GM18499 (cell line): ENCODE data around the gene UIMC1.
"Not testable (repeated sequence)": the region's sequence is repeated elsewhere in the genome, so short reads cannot be mapped to it uniquely, and the experiment has no call there.

Experiments
- ATAC-seq: cut with Tn5 transposase; IDR thresholded peaks from one replicate; pipeline ENCODE4 v1.9.1; 2021; ENCODE audit warnings: moderate number of reproducible peaks; ENCODE audit not compliant: insufficient read depth, unreplicated experiment

UIMC1 gene

DNA sequence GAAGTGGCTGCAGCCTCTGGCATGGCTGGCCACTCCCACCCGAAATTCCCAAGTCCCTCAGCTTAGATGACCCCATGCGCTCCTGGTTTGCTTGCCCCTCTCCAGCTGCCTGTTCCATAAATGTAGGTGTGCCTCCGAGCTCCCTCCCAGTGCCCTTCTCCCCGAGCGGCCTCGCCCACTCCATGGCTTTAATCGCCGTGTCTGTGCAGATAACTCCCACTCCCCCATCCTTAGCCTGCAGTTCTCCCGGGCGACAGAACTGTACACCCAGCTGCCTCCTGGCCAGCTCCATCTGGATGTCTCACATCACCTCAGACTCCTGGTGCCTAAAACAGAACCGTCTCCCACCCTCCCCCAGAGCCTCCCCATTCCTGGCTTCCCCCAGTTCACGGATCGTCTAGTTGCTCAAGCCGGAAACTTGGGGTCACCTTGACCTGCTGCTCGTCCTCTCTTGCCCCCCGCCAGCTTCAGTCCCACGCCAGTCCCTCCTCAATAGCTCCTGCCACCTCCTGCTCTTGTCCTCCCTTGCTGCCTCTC lies 131.5 kb downstream of the UIMC1 start:
- ATAC-seq, result no peak

DNA sequence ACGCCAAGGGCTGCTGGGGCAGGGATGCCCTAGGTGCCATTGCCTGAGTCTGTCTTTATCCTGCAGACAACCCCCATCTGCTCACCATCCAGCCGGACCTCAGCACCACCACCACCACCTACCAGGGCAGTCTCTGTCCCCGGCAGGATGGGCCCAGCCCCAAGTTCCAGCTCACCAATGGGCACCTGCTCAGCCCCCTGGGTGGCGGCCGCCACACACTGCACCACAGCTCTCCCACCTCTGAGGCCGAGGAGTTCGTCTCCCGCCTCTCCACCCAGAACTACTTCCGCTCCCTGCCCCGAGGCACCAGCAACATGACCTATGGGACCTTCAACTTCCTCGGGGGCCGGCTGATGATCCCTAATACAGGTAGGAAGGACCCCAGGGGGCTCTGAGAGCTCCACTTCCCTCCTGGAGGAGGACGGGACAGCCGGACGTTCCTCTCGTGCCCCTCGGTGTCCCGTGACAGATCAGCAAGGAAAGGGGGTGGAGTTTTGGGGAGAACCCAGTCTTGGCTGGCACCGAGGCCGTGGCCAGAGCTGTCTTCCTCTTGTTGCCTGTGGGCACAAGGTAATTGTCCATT lies 132.3 kb downstream of the UIMC1 start:
- no peak for ATAC-seq

DNA sequence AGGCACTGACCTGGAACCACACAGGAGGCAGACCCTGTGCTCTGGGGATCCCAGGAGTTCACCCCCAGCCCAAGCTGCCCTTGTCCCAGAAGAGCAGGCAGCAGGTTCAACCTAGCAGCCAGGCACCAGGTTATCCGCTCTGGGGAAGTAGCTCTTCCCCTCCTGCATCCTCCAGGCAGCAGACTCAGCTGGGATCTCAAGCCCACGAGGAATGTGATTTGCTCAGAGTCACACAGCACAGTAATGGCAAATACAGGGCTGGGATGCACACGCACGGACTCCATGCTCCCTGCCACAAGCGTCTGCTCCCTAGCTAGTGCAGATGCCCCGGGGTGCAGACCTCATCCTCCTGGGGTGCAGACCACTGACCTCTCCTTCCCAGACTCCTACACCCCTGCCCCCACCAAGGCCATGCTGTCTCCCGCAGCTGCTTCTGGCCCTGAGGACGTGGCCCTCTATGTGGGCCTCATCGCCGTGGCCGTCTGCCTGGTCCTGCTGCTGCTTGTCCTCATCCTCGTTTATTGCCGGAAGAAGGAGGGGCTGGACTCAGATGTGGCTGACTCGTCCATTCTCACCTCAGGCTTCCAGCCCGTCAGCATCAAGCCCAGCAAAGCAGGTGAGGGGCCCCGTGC lies 132.9 kb downstream of the UIMC1 start:
- no peak for ATAC-seq

DNA sequence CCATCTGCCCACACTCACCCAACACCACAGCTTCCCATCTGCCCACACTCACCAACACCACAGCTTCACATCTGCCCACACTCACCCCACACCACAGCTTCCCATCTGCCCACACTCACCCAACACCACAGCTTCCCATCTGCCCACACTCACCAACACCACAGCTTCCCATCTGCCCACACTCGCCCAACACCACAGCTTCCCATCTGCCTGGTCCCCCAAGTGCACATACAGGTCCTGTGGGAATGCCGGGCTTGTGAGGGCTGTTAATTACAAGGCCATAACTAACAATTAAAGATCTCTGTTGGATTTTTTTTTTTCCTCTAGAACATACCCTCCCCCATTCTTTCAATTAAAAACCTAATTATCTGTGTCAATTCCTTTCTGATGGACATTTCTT lies 133.6 kb downstream of the UIMC1 start:
- not testable (repeated sequence) for ATAC-seq

DNA sequence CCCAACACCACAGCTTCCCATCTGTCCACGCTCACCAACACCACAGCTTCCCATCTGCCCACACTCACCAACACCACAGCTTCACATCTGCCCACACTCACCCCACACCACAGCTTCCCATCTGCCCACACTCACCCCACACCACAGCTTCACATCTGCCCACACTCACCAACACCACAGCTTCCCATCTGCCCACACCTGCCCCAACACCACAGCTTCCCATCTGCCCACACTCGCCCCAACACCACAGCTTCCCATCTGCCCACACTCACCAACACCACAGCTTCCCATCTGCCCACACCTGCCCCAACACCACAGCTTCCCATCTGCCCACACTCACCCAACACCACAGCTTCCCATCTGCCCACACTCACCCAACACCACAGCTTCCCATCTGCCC lies 134.0 kb downstream of the UIMC1 start:
- ATAC-seq, result not testable (repeated sequence)

DNA sequence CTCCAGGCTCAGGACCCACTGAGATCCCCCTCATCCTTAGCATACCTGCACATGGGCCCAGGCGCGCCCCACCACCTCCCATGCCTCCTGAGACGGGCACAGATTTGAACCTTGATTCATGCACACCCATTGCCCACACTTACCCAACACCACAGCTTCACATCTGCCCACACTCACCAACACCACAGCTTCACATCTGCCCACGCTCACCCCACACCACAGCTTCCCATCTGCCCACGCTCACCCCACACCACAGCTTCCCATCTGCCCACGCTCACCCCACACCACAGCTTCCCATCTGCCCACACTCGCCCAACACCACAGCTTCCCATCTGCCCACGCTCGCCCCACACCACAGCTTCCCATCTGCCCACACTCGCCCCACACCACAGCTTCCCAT lies 135.9 kb downstream of the UIMC1 start:
- not testable (repeated sequence) for ATAC-seq

DNA sequence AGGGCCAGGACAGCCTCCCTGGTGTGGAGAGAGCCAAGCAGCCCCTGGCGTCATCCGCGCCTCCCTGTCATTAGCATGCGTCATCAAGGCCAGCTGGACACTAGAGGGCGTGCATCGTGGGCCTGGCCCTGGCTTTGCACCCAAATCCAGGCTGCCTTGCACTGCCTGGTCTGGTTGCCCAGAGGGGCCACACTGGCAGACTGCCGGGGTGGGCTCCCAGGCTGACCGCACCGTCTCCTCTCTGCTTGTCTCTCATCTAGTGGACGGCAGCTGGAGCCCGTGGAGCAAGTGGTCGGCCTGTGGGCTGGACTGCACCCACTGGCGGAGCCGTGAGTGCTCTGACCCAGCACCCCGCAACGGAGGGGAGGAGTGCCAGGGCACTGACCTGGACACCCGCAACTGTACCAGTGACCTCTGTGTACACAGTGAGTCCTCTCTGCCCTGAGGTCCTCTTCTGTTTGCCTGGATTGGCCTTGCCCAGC lies 136.4 kb downstream of the UIMC1 start:
- ATAC-seq, result no peak

DNA sequence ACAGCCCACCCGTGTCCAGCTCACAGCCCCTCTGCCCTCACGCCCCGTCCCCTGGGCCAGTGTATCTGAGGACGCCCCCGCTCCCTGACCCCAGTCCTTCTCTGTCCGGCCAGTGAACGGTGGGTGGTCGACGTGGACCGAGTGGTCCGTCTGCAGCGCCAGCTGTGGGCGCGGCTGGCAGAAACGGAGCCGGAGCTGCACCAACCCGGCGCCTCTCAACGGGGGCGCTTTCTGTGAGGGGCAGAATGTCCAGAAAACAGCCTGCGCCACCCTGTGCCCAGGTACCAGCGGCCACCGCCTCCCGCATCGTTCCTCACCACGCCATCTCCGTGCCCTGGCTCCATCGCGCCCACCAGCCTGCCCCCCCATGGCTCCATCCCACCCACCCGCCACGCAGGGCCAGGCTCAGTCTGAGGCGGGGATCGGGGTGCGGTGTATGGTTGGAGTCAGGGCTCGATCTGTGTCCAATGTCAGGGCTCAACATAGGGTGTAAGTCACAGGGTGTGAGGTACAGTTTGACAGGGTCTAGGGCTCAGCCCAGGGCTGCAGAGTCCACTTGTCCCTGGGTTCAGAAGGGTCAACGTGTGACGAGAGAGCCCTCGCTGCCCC lies 137.0 kb downstream of the UIMC1 start:
- ATAC-seq, result no peak

DNA sequence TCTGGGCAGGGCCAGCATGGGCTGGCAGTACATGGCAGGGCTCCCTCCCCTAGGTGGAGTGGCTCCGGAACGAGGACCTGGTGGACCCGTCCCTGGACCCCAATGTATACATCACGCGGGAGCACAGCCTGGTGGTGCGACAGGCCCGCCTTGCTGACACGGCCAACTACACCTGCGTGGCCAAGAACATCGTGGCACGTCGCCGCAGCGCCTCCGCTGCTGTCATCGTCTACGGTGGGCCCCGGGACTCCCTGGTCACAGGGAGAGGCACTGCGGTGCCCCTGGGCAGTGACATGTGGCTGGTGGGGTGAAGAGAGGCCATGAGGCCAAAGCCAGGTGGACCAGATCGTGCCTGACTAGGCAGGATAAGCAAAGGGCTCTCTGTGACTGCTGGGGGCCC lies 137.8 kb downstream of the UIMC1 start:
- ATAC-seq, result no peak

DNA sequence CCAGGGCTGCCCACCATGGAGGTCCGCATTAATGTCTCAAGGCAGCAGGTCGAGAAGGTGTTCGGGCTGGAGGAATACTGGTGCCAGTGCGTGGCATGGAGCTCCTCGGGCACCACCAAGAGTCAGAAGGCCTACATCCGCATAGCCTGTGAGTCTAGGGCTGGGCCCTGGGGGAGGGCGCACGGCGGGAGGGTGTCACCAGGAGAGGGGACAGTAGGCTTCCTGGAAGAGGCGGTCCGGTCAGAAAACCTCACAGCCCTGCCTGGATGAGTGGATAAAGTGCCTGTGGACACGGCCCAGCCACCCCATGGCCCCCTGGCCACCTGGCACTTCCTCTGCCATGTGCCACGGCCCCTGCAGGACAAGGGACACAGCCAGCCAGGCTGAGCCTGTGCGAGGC lies 138.5 kb downstream of the UIMC1 start:
- ATAC-seq, result no peak

DNA sequence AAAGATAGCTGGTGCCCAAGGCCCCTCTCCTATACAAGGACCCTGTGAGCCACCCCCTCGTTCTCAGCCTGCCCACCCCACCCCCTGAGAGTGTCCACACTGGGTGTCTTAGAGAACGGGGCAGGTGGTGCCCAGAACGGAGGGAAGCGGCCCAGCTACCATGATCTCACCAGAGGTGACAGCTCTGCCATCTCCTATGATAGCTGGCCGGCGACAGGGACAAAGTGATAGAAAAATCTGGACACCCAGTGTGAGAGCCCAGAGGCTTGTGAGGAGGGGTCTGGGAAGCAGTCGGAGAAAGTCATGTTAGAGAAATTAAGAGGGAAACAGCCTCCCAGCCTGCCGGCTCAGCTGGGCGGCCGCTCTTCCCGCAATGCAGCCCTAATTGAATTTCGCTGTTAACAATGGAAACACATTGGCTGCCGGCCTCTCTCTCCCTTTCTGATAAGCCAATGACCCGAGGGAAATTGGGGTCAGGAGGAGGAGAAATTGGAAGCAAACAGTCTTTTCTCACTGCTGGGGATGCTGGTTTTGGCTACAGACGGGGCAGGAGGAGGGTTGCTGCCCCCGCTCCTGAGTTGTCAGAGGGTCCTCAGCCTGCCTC lies 139.8 kb downstream of the UIMC1 start:
- no peak for ATAC-seq

DNA sequence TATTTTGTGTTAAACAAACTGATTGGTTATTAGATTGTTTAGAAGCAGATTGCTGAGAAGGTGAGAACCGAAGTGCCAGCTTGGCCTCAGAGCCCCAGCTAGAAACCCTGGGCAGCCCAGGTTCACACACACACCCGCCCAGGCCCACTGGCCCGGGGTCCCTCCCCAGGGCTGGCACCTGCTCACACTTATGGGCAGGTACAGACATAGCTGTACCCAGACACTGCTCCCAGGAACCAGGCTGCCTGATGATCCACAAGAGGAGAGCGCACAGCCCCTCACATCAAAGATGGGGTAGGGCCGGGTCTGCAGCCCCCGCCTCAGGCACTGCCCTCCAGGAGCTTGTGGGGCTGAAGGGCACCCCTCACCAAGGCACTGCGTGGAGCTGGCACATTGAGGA lies 140.6 kb downstream of the UIMC1 start:
- ATAC-seq, result no peak

DNA sequence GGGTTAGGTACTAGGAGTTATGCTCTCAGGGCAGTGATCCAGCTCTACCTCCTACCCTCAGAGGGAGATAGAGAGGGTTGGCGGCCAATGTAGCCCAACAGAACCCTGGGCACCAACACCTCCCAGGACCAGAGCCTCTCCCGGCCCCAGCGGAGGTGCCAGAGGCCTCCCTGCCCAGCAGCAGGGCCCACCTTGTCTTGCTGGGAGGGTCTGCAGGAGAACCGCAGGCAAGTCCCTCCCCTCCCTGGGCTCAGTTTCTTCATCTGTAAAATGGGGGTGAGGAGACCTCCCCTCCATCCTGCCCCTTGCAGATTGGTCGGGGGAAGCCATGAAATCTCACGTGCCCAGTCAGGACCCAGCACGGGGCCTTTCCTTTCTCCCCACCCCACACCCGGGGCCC lies 141.8 kb downstream of the UIMC1 start:
- ATAC-seq, result no peak

DNA sequence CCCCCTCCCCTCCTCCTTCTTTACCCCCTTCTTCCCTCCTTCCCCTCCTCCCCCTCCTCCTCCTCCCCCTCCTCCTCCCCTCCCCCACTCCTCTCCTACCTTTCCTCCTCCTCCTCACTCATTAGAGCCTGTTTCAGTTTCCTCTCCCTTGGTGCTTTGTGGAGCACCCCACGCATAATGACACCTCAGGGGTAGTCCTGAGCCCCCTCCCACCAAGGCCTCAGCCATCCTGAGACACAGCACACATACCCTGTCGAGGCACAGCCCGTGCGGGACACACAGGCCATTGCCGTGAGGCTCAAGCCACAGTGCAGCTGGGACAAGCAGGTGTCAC lies 142.8 kb downstream of the UIMC1 start:
- ATAC-seq, result no peak

DNA sequence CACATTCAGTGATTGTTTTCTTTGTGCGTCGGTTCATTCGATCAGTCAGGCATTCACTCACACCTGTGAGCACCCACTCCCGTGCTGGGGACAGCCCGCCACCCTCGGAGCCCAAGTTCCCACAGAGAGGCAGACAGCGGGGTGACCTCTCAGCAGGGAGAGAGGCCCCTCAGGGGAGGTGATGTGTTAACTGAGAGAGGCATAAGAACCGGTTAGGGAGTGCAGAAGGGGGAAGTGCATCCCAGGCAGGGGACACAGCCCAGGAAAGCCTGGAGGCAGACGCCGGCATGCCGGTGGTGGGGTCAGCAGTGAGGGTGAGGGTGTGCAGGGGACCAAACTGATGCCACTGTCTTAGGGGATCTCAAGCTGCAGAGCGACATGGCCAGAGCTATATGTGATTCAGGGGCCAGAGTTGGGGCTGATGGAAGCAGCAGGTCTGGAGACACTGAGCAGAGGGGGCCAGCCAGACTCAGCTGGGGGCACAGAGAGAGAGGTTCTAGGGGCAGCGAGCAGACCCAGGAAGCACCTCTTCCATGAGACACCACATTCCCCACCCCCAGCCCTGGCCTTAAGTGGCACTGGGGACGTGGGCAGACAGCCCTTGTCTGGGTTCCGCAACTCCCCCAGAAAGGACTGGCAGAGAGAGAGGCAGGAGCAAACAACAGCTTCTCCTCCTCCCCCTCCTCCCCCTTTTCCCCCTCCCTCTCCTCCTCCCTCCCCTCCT lies 143.4 kb downstream of the UIMC1 start:
- no peak for ATAC-seq

DNA sequence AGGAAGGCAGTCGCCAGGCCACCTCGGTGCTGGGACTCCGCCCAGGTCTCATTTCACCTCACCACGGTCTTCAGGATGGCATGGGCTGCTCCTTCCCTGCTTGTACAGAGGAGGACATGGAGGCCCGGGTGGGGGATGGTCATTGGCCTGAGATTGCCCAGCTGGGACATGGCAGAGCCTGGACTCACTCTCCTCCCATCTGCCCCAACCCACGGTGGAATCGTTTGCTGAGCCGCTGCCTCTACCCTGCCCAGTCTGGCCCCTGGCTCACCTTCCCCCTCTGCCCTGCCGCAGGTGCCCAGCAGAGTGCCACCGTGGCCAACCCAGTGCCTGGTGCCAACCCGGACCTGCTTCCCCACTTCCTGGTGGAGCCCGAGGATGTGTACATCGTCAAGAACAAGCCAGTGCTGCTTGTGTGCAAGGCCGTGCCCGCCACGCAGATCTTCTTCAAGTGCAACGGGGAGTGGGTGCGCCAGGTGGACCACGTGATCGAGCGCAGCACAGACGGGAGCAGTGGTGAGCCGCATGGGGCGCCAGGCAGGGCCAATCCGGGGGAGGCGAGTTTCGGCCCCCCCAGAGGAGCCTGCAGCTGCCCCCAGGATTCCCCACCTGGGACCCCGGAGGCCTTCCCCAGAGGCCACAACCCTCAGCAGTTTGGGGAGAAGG lies 144.1 kb downstream of the UIMC1 start:
- no peak for ATAC-seq

DNA sequence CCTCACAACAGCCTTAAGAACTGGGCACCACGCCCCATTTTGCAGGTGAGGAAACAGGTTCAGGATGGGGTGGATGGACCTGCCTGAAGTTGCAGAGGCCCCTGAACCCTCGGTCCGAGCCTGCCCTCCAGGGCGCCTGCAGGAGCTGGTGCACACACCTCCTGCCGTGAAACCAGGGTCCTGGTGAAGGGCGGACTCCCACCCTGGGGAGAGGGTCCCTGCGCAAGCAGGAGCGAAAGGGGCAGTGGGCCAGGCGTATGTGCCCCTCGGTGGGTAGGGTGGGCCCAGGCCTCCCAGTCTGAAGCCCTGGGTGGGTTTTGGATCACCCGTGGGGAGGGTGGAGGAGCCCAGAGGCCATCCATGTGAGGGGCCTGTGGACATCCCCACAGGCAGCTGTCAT lies 145.3 kb downstream of the UIMC1 start:
- no peak for ATAC-seq

DNA sequence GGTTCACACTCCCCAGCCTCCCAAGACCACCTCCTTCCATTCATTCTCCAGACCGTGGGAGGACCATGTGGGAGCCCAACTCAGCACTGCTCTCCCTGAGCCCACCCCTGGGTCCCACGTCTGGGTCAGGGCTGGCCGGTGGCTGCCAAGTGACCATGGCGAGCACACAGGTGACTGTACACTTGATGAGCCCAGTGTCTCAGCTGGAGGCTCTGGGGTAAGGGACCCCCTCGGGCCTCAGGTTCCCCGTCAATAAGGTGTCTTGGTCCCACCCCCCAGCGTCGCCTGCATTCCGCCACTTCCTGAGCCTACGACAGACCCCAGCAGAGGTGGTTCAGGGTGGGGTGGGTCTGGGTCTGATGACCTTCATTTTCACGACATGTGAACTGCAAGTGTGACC lies 146.2 kb downstream of the UIMC1 start:
- ATAC-seq, result no peak

DNA sequence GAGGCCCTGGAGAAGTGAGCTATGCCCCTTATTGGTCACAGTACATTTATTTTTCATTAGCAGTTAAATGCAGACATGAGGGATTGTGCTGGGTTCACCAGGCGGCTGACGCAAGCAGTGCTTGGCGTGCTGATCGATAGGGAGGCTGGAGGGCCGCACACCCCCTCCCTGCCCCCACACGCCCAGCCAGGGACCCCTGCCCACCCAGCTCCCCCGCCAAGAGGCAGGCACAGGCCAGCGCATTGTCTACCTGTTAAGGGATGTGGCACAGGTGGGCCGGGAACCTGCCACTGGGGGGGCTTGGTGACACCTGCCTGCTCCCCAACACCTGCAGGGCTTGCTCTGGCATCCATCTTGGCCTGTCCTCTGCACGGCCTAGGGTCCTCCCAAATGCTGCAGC lies 146.7 kb downstream of the UIMC1 start:
- no peak for ATAC-seq

DNA sequence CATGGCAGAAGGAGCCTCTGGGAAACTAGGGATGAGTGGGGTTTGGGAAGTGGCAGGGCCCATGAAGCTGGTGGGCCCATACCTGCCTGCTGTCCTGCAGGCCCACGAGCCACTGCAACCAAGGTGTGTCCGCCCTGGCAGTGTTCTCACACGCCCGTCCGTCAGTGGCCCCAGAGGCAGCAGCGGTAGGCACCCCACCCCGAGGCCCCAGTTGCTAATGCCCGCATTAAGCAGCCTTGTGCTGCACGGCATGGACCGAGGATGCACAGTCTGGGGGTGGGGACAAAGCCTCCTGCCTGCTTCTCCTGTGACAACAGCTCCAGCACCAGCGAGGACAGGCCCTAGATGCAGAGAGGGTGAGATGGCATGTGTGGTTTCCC lies 148.7 kb downstream of the UIMC1 start:
- no peak for ATAC-seq
